SK-N-SH (cell line): Measurements from ENCODE around the gene TCF7L2. TPM values are rescaled to one million over a fixed set of nuclear protein-coding genes. Genes with fewer than 3 reads are reported as not detected.

ENCODE experiments used
- CTCF ChIA-PET: fragments of 300-600, 350-600 bp; formaldehyde crosslinking; extraction: SDS; loops from one replicate; lab custom pipeline; 2021; lab: Yijun Ruan, JAX
- POLR2A ChIA-PET: fragments of 350-600 bp; sonication (Branson Sonifier 250); formaldehyde crosslinking; extraction: SDS; loops from one replicate; lab custom pipeline; 2020; ENCODE audit warnings: antibody characterized with exemption, inconsistent platforms; lab: Yijun Ruan, JAX
- DNase-seq: peaks from one replicate; pipeline ENCODE4 v3.0.0; 2012
- H2AFZ ChIP-seq: fragments of 200-600 bp; sonication (generic); 2 replicates; pipeline ENCODE4 v1.8.1; 2016; ENCODE audit warnings: antibody characterized with exemption, mild to moderate bottlenecking, low read depth
- H3F3A ChIP-seq: fragments of 200-600 bp; sonication (generic); replicated peaks from 2 replicates; pipeline ENCODE3; 2016; ENCODE audit warnings: antibody characterized with exemption, mild to moderate bottlenecking; ENCODE audit not compliant: insufficient read depth
- H3K27ac ChIP-seq, 2 experiments: fragments of 200-500 bp in 1 of 2; fragments of 200-600 bp in 1 of 2; sonication (Bioruptor generic) in 1 of 2; sonication (generic), shearing (Covaris generic) in 1 of 2; 2 replicates each; pipeline versions ENCODE4 v1.5.1 to v1.6.1; 2014 to 2016; ENCODE audit warnings: low read depth in 2 of 2, inconsistent platforms in 1 of 2, low read length in 1 of 2, mild to moderate bottlenecking in 1 of 2, mixed read lengths in 1 of 2
- H3K27me3 ChIP-seq: fragments of 200-600 bp; sonication (generic), shearing (Covaris generic); 2 replicates; pipeline ENCODE4 v1.6.1; 2016; ENCODE audit warnings: mixed run types; ENCODE audit not compliant: insufficient read depth
- H3K36me3 ChIP-seq, 2 experiments: fragments of 200-500 bp in 1 of 2; fragments of 200-600 bp in 1 of 2; sonication (Bioruptor generic) in 1 of 2; sonication (generic) in 1 of 2; replicated peaks in 1 of 2; 2 replicates each; pipeline versions ENCODE3 to v1.5.1; 2014 to 2016; ENCODE audit warnings: low read length in 1 of 2, mild to moderate bottlenecking in 1 of 2; ENCODE audit not compliant: insufficient read depth in 2 of 2, control insufficient read depth in 1 of 2
- H3K4me1 ChIP-seq, 2 experiments: fragments of 200-500 bp in 1 of 2; fragments of 200-600 bp in 1 of 2; sonication (Bioruptor generic) in 1 of 2; sonication (generic), shearing (Covaris generic) in 1 of 2; 2 replicates each; pipeline versions ENCODE4 v1.5.1 to v1.6.1; 2014 to 2016; ENCODE audit warnings: low read depth in 1 of 2, low read length in 1 of 2, mixed run types in 1 of 2; ENCODE audit not compliant: insufficient read depth in 2 of 2, control insufficient read depth in 1 of 2
- H3K4me2 ChIP-seq: fragments of 200-600 bp; sonication (generic), shearing (Covaris generic); 2 replicates; pipeline ENCODE4 v1.6.1; 2017; ENCODE audit warnings: mixed run types
- H3K4me3 ChIP-seq, 2 experiments: fragments of 200-500 bp in 1 of 2; fragments of 200-600 bp in 1 of 2; sonication (Bioruptor generic) in 1 of 2; sonication (generic), shearing (Covaris generic) in 1 of 2; 2 replicates each; pipeline versions ENCODE4 v1.5.1 to v1.8.1; 2014 to 2016; ENCODE audit warnings: low read depth in 2 of 2, inconsistent platforms in 1 of 2, low read length in 1 of 2, mild to moderate bottlenecking in 1 of 2, mixed read lengths in 1 of 2, moderate library complexity in 1 of 2
- H3K79me2 ChIP-seq: fragments of 200-600 bp; sonication (generic); 2 replicates; pipeline ENCODE4 v1.8.1; 2017; ENCODE audit warnings: mild to moderate bottlenecking; ENCODE audit not compliant: insufficient read depth
- H3K9ac ChIP-seq: fragments of 200-600 bp; sonication (generic); 2 replicates; pipeline ENCODE4 v1.6.1; 2017; ENCODE audit warnings: mixed run types
- H3K9me2 ChIP-seq: fragments of 200-600 bp; sonication (generic); 2 replicates; pipeline ENCODE4 v1.6.1; 2017; ENCODE audit warnings: mixed run types
- H3K9me3 ChIP-seq: fragments of 200-600 bp; sonication (generic); 2 replicates; pipeline ENCODE4 v1.6.1; 2017; ENCODE audit warnings: mixed run types, mild to moderate bottlenecking, moderate library complexity
- H4K20me1 ChIP-seq: fragments of 200-600 bp; sonication (generic); 2 replicates; pipeline ENCODE4 v1.6.1; 2017; ENCODE audit warnings: mild to moderate bottlenecking, mixed run types; ENCODE audit not compliant: insufficient read depth
- CHD2 ChIP-seq: fragments of 150-350 bp; IDR thresholded peaks from 2 replicates; pipeline ENCODE4 v1.6.1; 2018; ENCODE audit warnings: low read length; ENCODE audit not compliant: partially characterized antibody
- EP300 ChIP-seq, 2 experiments: IDR thresholded peaks; 2 replicates each; pipeline versions ENCODE4 v1.4.0 to v1.6.1; 2012; ENCODE audit warnings: borderline replicate concordance in 1 of 2, low read depth in 1 of 2, low read length in 1 of 2
- EZH2phosphoT487 ChIP-seq: fragments of 200-600 bp; sonication (generic); IDR thresholded peaks from 2 replicates; pipeline ENCODE4 v1.6.1; 2017; ENCODE audit warnings: low read depth, mixed run types, mild to moderate bottlenecking, antibody characterized with exemption, moderate library complexity, borderline replicate concordance
- FOSL2 ChIP-seq: IDR thresholded peaks from 2 replicates; pipeline ENCODE4 v1.4.0; 2012; ENCODE audit warnings: low read depth, mild to moderate bottlenecking, moderate library complexity, borderline replicate concordance
- GABPA ChIP-seq: IDR thresholded peaks from 2 replicates; pipeline ENCODE4 v1.4.0; 2012; ENCODE audit warnings: low read depth, mild to moderate bottlenecking
- JUND ChIP-seq: IDR thresholded peaks from 2 replicates; pipeline ENCODE4 v1.4.0; 2012
- MAX ChIP-seq: IDR thresholded peaks from 2 replicates; pipeline ENCODE4 v1.4.0; 2012; ENCODE audit warnings: low read depth
- MEF2A ChIP-seq: IDR thresholded peaks from 2 replicates; pipeline ENCODE4 v1.4.0; 2012; ENCODE audit warnings: low read depth, borderline replicate concordance
- NFIC ChIP-seq: IDR thresholded peaks from 2 replicates; pipeline ENCODE4 v1.4.0; 2012; ENCODE audit warnings: borderline replicate concordance
- POLR2AphosphoS5 ChIP-seq: IDR thresholded peaks from 2 replicates; pipeline ENCODE4 v1.6.1; 2012; ENCODE audit warnings: low read depth, low read length
- RAD21 ChIP-seq: IDR thresholded peaks from 2 replicates; pipeline ENCODE4 v1.6.1; 2012; ENCODE audit warnings: mild to moderate bottlenecking, low read length
- RCOR1 ChIP-seq: fragments of 150-350 bp; IDR thresholded peaks from 2 replicates; pipeline ENCODE4 v1.6.1; 2017; ENCODE audit warnings: antibody characterized with exemption, low read length
- RXRA ChIP-seq: IDR thresholded peaks from 2 replicates; pipeline ENCODE4 v1.4.0; 2012; ENCODE audit warnings: low read depth, mild to moderate bottlenecking, borderline replicate concordance
- SMC3 ChIP-seq: IDR thresholded peaks from 2 replicates; pipeline ENCODE4 v1.6.1; 2012; ENCODE audit warnings: low read depth, low read length, improper control_type of control experiment
- USF2 ChIP-seq: fragments of 150-350 bp; IDR thresholded peaks from 2 replicates; pipeline ENCODE4 v1.6.1; 2017; ENCODE audit warnings: antibody characterized with exemption, low read length, low read depth, borderline replicate concordance
- YY1 ChIP-seq: IDR thresholded peaks from 2 replicates; pipeline ENCODE4 v1.4.0; 2012; ENCODE audit warnings: low read depth, mild to moderate bottlenecking
- WGBS: methylation state at CpG from one replicate; pipeline ENCODE4 v1.1.6; 2017; ENCODE audit warnings: low lambda C conversion rate; 5-methylcytosine and 5-hydroxymethylcytosine counted together
- polyA plus RNA-seq, 3 experiments: library from polyadenylated mRNA; depleted of rRNA; stranded (reverse); fragments of >200 nt; gene quantifications; 2 replicates each; pipeline ENCODE4 v1.2.3, GENCODE V29; 2012

The TCF7L2 gene
- polyA plus RNA-seq, 1 of the 3 experiments (the other 2 are of a cell fraction), result 10.2 TPM

- Histone ChIP-seq H3K79me2 (peaks cover 37% of the 10 kb centered on the region; the same call in 1 of the 2 replicates), H2AFZ (no peak overlapping the region), H3K9me2 (no peaks in the 10 kb centered on the region), H3K9ac (no peak overlapping the region), H3F3A (no peaks in the 10 kb centered on the region), H3K27me3 (no peaks in the 10 kb centered on the region), H3K4me1 (peaks cover 5 to 8% of the 10 kb centered on the region in 2 experiments; a peak in 1 of 4 replicates), H3K9me3 (no peaks in the 10 kb centered on the region), H3K27ac (no peak overlapping the region), H3K36me3 (peaks cover 0 to 4% of the 10 kb centered on the region in 2 experiments), H3K4me3 (no peak overlapping the region), H4K20me1 (peaks cover 43% of the 10 kb centered on the region), H3K4me2 (no peak overlapping the region)
- DNase-seq, result no peak
- POLR2A ChIA-PET, result no interaction called here
- CTCF ChIA-PET, result no interaction called here
- WGBS, result 94% methylated on average over 4 of the region's 4 CpGs
- TF ChIP-seq GABPA (no peak), SMC3 (no peak), RXRA (no peak), POLR2AphosphoS5 (no peak), EP300 (IDR thresholded peaks at IDR 0.05; ENCODE audit: borderline replicate concordance in 1 of 2, low read depth in 1 of 2, low read length in 1 of 2) (no peak), EZH2phosphoT487 (no peak), JUND (no peak), CHD2 (no peak), RAD21 (no peak), MEF2A (no peak), MAX (no peak), USF2 (no peak)
These were observed 49.1 kb downstream of the TCF7L2 start for GRCh38 chr10:112999102-112999501.

- H4K20me1 ChIP-seq, result peaks cover 43% of the 10 kb centered on the region
- H3K9ac ChIP-seq, result no peak overlapping the region
- TF ChIP-seq RCOR1 (no peak), YY1 (no peak), EP300 (IDR thresholded peaks at IDR 0.05; ENCODE audit: borderline replicate concordance in 1 of 2, low read depth in 1 of 2, low read length in 1 of 2) (no peak), FOSL2 (no peak), RXRA (no peak), CHD2 (no peak), NFIC (no peak)
- H3F3A ChIP-seq, result no peaks in the 10 kb centered on the region
- peaks cover 5 to 8% of the 10 kb centered on the region in 2 experiments; a peak in 1 of 4 replicates for H3K4me1 ChIP-seq
- H3K4me3 ChIP-seq, result no peak overlapping the region
- H3K9me3 ChIP-seq, result no peaks in the 10 kb centered on the region
- H3K27ac ChIP-seq, result no peak overlapping the region
- 95% methylated on average over 6 of the region's 6 CpGs for WGBS
- POLR2A ChIA-PET, result no interaction called here
- CTCF ChIA-PET, result no interaction called here
- no peak for DNase-seq
- no peaks in the 10 kb centered on the region for H3K27me3 ChIP-seq
- H3K79me2 ChIP-seq, result peaks cover 41% of the 10 kb centered on the region; the same call in 1 of the 2 replicates
- H3K9me2 ChIP-seq, result no peaks in the 10 kb centered on the region
- peaks cover 0 to 5% of the 10 kb centered on the region in 2 experiments for H3K36me3 ChIP-seq
- no peak overlapping the region for H3K4me2 ChIP-seq
- no peak overlapping the region for H2AFZ ChIP-seq
These were observed 50.4 kb downstream of the TCF7L2 start for GRCh38 chr10:113000442-113000841.
